ENCODE results near the gene HLA-DMA. TPM values are rescaled to one million over a fixed set of nuclear protein-coding genes. Genes with fewer than 3 reads are reported as not detected.

The HLA-DMA gene
- total and polyA plus RNA-seq, 9 of the 15 experiments (the other 6 are each of a cell fraction or from before 2014, with no cell fraction given) = 0.13 to 0.83 (median 0.51) TPM

DNA sequence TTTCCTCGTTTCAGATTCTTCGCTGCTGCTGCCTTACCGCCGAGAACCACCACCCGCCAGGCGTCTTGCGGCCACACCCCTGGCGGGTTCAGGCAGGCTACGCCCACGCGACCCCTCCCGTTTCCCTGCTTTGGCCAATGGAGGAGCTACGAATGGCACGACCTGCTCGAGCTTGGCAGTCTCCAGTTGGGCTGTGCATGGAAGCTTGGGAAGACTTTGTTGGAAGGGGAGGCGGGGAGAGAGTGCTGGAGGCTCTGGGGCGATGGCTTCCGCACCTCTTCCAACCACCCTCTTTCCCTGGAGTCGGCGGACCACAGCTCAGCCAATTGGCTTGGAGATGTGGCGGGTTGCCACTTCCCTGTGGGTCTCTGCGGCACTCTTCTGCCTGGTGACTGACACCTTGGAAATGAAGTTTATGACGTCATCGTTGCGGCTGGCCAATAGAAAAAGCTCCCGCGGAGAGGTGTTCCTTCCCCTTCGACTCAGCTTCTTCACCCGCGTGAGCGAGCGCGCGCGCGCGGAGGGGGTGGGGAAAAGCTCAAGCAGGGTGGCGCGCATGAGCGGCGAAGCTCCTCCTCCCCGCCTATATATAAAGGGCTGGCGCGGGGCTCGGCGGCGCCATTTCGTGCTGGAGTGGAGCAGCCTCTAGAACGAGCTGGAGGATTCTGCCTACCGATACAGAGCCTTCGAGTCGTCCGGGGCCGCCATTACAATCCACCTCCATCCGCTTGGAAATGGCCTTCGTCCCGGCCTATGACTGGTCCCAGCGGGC, 18.9 kb upstream of the HLA-DMA start (continued):
- TF ChIP-seq TCF7L2 (IDR thresholded peaks at IDR 0.05; ENCODE audit: low read depth, low read length) (0 out of 2 replicates have a peak, but pooled peaks have one; percentile 24), ZNF695 (CRISPR knock-in tag; IDR thresholded peaks at IDR 0.05) (0 out of 2 replicates have a peak, but pooled peaks have one; percentile 43), RBM22 (IDR thresholded peaks at IDR 0.05; ENCODE audit: low read depth, low read length, poor library complexity, severe bottlenecking) (peak; percentile 0), RHOXF2B (CRISPR knock-in tag; conservative IDR thresholded peaks at IDR 0.05) (0 out of 2 replicates have a peak, but pooled peaks have one; percentile 18), ZNF24 (IDR thresholded peaks at IDR 0.05) (peak; percentile 41; the same call in 1 of the 2 replicates), KDM1A (IDR thresholded peaks at IDR 0.05) (no peak), FOXK1 (CRISPR knock-in tag; IDR thresholded peaks at IDR 0.05; ENCODE audit: borderline replicate concordance) (0 out of 2 replicates have a peak, but pooled peaks have one; percentile 11), CC2D1A (IDR thresholded peaks at IDR 0.05) (peak; percentile 78), ATF1 (CRISPR knock-in tag; IDR thresholded peaks at IDR 0.05) (peak; percentile 55; the same call in 1 of the 2 replicates), ATF1 (tag; IDR thresholded peaks at IDR 0.05) (peak; percentile 100), HCFC1 (IDR thresholded peaks at IDR 0.05; ENCODE audit: low read depth, low read length) (peak; percentile 61; the same call in 1 of the 2 replicates), U2AF1 (optimal IDR thresholded peaks at IDR 0.05; ENCODE audit: low read depth, low read length) (peak; percentile 55), CTBP1 (IDR thresholded peaks at IDR 0.05; ENCODE audit: borderline replicate concordance) (peak; percentile 87), ZNF3 (CRISPR knock-in tag; IDR thresholded peaks at IDR 0.05) (no peak), NR2F6 (CRISPR knock-in tag; IDR thresholded peaks at IDR 0.05) (no peak; the same call in 1 of the 2 replicates), TEAD2 (tag; IDR thresholded peaks at IDR 0.05) (no peak), MIER1 (IDR thresholded peaks at IDR 0.05; ENCODE audit: low read depth) (no peak), SAP30 (IDR thresholded peaks at IDR 0.05; ENCODE audit: borderline replicate concordance, insufficient read depth, low read depth, low read length, poor library complexity, severe bottlenecking) (no peak), CEBPB (tag; IDR thresholded peaks at IDR 0.05) (no peak)
- TF ChIP-seq, protein P1, sequence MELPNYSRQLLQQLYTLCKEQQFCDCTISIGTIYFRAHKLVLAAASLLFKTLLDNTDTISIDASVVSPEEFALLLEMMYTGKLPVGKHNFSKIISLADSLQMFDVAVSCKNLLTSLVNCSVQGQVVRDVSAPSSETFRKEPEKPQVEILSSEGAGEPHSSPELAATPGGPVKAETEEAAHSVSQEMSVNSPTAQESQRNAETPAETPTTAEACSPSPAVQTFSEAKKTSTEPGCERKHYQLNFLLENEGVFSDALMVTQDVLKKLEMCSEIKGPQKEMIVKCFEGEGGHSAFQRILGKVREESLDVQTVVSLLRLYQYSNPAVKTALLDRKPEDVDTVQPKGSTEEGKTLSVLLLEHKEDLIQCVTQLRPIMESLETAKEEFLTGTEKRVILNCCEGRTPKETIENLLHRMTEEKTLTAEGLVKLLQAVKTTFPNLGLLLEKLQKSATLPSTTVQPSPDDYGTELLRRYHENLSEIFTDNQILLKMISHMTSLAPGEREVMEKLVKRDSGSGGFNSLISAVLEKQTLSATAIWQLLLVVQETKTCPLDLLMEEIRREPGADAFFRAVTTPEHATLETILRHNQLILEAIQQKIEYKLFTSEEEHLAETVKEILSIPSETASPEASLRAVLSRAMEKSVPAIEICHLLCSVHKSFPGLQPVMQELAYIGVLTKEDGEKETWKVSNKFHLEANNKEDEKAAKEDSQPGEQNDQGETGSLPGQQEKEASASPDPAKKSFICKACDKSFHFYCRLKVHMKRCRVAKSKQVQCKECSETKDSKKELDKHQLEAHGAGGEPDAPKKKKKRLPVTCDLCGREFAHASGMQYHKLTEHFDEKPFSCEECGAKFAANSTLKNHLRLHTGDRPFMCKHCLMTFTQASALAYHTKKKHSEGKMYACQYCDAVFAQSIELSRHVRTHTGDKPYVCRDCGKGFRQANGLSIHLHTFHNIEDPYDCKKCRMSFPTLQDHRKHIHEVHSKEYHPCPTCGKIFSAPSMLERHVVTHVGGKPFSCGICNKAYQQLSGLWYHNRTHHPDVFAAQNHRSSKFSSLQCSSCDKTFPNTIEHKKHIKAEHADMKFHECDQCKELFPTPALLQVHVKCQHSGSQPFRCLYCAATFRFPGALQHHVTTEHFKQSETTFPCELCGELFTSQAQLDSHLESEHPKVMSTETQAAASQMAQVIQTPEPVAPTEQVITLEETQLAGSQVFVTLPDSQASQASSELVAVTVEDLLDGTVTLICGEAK (IDR thresholded peaks at IDR 0.05) = no peak
- TF ChIP-seq, protein P1 (CRISPR knock-in tag; IDR thresholded peaks at IDR 0.05) = no peak

All from K562 (cell line).